SU-DHL-6 (cell line): ENCODE results near the gene SNX18.

Experiments used
- CTCF ChIP-seq: fragments of 200-600 bp; sonication (generic); IDR thresholded peaks from one replicate; pipeline ENCODE4 v1.5.1; 2017; ENCODE audit warnings: antibody characterized with exemption, mild to moderate bottlenecking, low read length, moderate library complexity; ENCODE audit not compliant: insufficient read depth, poor library complexity, severe bottlenecking
- EZH2phosphoT487 ChIP-seq: fragments of 200-600 bp; sonication (generic), shearing (Covaris generic); conservative IDR thresholded peaks from 2 replicates; pipeline ENCODE4 v1.6.1; 2018; ENCODE audit warnings: mild to moderate bottlenecking, antibody characterized with exemption, low read length, moderate library complexity, mixed read lengths

GRCh38 chr5:54517174-54517511, 416 bp upstream of the SNX18 start:
- TF ChIP-seq CTCF (no peak), EZH2phosphoT487 (no peak)
